Astrocyte (in vitro differentiated cells and primary cell): ENCODE data around the gene UNC5A.

Source experiments
- CTCF ChIP-seq: IDR thresholded peaks from 2 replicates; pipeline ENCODE4 v1.5.1; 2011; ENCODE audit warnings: low read depth, mild to moderate bottlenecking, inconsistent platforms, low read length, moderate library complexity; ENCODE audit not compliant: insufficient read depth
- EZH2 ChIP-seq: IDR thresholded peaks from 2 replicates; pipeline ENCODE4 v1.6.1; 2012; ENCODE audit warnings: mild to moderate bottlenecking, low read length, inconsistent platforms; ENCODE audit not compliant: insufficient read depth

DNA sequence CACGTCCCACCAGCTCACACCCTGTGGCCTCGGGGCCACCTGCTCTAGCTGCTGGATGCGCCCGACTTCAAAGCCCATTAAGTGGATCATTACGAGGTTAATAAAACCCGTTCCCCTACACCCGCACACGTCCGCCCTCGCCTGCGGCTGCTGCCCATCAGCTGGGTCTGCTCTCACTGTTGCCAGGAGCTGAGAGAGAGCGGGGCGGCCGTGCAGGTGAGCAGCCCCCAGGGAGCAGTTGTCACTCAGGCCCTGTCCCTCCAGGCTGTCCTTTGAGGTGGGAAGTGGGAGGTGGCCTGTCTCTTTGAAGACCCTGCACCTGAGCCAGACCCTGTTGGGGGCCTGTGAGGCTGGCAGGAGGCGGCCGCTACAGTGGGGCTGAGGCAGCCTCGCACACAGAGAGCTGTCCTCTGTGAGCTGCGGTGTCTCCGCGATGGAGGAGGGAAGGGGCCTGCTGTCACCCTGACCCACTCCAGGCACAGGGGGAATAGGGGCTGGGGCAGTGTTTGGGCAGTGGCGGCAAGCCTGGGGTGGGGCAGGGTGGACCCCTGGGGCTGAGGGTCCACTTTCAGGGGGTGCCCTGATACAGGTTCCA is 12.8 kb upstream of the UNC5A start:
- TF ChIP-seq CTCF (no peak), EZH2 (no peak)
